Adipocyte (in vitro differentiated cells): Measurements from ENCODE around the gene ANKS3.

Experiments
- DNase-seq: peaks from one replicate; pipeline ENCODE4 v3.0.0-alpha.2; 2015; ENCODE audit warnings: low read depth
- H3K27me3 ChIP-seq: replicated peaks from 2 replicates; pipeline ENCODE4 v1.7.0; 2013; ENCODE audit warnings: mild to moderate bottlenecking, low read length, moderate library complexity; ENCODE audit not compliant: control insufficient read depth, insufficient read depth
- H3K36me3 ChIP-seq: 2 replicates; pipeline ENCODE4 v1.7.0; 2013; ENCODE audit warnings: low read length, mild to moderate bottlenecking, moderate library complexity; ENCODE audit not compliant: control insufficient read depth, insufficient read depth, severe bottlenecking
- H3K4me1 ChIP-seq: 2 replicates; pipeline ENCODE4 v1.7.0; 2013; ENCODE audit warnings: mild to moderate bottlenecking, low read length, moderate library complexity; ENCODE audit not compliant: control insufficient read depth, insufficient read depth
- H3K4me3 ChIP-seq: 2 replicates; pipeline ENCODE4 v1.7.0; 2013; ENCODE audit warnings: mild to moderate bottlenecking, low read length, moderate library complexity
- H3K9ac ChIP-seq: 2 replicates; pipeline ENCODE4 v1.7.0; 2013; ENCODE audit warnings: mild to moderate bottlenecking, low read length, moderate library complexity
- H3K9me3 ChIP-seq: 2 replicates; pipeline ENCODE4 v1.7.0; 2013; ENCODE audit warnings: mild to moderate bottlenecking, low read length, moderate library complexity; ENCODE audit not compliant: control insufficient read depth

Gene ANKS3

DNA sequence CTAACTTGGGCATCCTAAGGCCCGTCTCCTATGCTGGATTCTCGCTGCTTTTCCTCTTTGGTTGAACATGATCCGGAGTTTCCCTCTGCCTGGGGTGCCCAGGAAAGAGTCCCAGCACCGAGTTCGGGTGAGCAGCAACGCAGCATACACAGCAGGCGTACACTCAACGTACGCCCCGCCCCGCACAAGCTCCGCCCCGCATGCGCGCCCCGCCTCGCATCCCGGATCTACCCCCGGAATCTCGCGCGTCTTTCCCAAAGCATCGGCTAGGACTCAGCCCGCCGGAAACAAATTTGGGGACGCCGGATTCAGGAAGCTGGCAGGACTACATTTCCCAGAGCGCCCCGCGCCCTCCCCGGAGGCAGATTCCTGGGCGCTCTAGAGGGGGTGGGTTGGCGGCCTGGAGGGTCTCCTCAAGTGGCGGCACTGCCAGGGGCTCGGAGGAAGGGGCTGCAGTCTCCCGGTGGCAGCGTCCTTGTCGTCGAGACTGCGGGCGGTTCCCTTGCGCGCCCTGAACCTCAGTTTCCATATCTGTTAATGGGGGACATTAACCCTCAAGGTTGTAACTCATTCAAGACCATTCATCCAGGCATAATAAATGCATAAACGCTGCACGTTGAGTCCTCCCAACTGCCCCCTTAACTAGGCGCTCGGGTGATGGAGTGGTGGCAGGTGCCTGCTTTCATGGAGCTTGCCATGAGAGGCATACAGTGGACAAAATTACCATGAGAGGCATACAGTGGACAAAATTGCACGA is 34.7 kb upstream of the ANKS3 start:
- H3K27me3 ChIP-seq: no peaks in the 10 kb centered on the region
- H3K4me3 ChIP-seq: peak overlapping the region; percentile 81
- peak overlapping the region; percentile 86 for H3K9ac ChIP-seq
- peak; percentile 99 for DNase-seq
- H3K4me1 ChIP-seq: peaks cover 20% of the 10 kb centered on the region
- peaks cover 6% of the 10 kb centered on the region for H3K36me3 ChIP-seq
- no peaks in the 10 kb centered on the region for H3K9me3 ChIP-seq

DNA sequence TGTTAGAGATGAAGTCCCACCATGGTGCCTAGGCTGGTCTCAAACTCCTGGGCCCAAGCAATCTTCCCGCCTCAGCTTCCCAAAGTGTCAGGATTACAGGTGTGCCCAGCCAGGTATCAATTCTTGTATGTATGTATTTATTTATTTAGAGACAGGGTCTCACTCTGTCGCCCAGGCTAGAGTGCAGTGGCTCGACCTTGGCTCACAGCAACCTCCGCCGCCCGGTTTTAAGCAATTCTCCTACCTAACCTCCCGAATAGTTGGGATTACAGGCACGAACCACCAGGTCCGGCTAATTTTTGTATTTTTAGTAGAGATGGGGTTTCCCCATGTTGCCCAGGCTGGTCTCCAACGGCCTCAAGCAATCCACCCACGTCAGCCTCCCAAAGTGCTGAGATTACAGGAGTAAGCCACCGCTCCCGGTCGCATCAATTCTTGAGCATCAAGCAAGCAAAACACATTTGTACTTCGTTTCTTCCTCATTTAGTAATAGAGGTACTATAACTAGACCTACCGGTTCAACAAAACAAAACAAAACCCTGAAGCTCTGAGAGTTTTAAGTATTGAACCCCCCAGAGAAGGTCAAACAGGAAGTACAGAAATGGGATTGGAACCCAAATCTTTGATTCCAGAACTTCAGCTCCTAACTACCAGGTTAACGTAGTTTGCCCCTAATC is 33.9 kb upstream of the ANKS3 start:
- peak; percentile 54 for DNase-seq
- peaks cover 13% of the 10 kb centered on the region for H3K36me3 ChIP-seq
- no peaks in the 10 kb centered on the region for H3K27me3 ChIP-seq
- peak overlapping the region; percentile 81 for H3K4me3 ChIP-seq
- no peaks in the 10 kb centered on the region for H3K9me3 ChIP-seq
- H3K4me1 ChIP-seq: peaks cover 20% of the 10 kb centered on the region
- H3K9ac ChIP-seq: peak overlapping the region; percentile 86

DNA sequence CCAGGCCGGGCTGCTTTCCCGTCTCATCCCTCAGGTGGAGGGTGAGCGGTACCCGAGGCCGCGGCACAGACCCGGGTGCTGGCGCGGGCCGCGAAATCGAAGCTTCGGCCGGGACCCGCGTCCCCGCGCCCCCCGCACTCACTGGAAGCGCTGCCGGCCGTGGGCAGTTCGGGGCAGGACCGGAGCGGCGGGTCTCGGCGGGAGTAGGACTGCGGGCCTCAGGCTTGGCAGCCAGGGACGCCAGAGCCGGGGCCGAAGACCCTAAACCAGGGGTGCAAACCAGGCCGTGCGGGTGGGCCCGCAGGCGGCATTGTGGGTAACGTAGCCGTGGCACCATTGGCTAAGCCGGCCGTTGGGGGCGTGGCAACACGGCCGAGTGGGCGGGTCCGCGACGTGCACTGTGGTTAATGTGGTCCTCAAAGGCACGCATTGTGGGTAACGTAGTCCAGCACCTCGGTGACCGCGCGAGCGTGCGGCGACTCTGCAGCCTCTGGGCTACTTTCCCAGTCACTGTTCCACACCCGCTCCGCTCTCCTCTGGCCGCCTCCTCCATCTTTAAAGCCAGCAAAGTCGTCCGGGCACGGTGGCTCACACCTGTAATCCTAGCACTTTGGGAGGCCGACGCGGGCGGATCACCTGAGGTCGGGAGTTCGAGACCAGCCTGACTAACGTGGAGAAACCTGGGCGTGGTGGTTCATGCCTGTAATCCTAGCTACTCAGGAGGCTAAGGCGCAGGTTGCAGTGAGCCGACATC is 33.0 kb upstream of the ANKS3 start, which contains the start of gene ZNF500:
Gene ZNF500 (minus strand): TSS at position 288 of the 754 bp plus-strand sequence. CDS start 1,184 bp downstream, outside the sequence.
- Histone ChIP-seq H3K9me3 (no peaks in the 10 kb centered on the region), H3K4me3 (peak within 1 kb of the TSS; percentile 96), H3K4me1 (peaks cover 20% of the 10 kb centered on the region), H3K27me3 (no peaks in the 10 kb centered on the region), H3K36me3 (peaks cover 22% of the 10 kb centered on the region), H3K9ac (peak within 1 kb of the TSS; percentile 99)
- DNase-seq: peak; percentile 98

DNA sequence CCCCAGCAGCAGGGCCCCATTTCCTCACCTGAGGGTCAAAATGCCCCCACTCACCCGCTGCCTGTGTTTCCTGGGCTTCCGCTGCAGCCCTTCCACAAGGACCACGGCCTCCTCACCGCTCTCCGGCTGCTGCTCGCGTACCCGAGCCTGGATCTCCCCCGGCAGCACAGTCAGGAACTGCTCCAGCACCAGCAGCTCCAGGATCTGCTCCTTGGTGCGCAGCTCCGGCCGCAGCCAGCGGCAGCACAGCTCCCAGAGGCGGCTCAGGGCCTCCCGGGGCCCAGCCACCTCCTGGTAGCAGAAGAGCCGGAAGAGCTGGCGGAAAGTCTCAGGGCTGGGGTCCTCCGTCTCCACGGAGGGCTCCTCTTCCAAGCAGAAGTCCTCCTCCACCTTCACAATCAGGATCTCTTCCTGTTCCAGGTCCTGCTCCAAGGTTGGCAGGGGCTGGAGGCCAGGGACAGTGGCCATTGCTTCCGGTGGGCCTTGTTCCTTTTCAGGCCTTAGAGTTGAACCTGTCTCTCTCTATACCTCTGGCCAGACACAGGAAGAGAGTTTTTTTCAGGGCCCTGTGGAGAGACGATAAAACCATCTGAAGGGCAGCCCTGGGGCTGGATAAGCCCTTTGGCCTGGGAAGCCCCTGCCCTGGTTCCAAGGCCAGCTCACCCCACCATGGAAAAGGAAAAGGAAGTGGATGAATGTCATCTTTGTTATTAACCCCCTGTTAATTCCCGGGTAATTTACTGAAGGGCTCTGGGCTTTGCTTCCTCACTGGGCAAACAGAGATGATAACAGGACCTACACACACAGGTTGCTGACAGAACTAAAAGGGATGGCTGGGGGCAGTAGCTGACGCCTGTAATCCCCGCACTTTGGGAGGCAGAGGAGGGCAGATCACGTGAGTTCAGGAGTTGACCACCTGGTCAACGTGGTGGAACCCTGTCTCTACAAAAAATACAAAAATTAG is 31.7 kb upstream of the ANKS3 start:
- DNase-seq: no peak
- Histone ChIP-seq H3K4me1 (peaks cover 20% of the 10 kb centered on the region), H3K27me3 (no peaks in the 10 kb centered on the region), H3K4me3 (peak overlapping the region; percentile 96), H3K9ac (peak overlapping the region; percentile 99), H3K9me3 (no peaks in the 10 kb centered on the region), H3K36me3 (peaks cover 30% of the 10 kb centered on the region)

DNA sequence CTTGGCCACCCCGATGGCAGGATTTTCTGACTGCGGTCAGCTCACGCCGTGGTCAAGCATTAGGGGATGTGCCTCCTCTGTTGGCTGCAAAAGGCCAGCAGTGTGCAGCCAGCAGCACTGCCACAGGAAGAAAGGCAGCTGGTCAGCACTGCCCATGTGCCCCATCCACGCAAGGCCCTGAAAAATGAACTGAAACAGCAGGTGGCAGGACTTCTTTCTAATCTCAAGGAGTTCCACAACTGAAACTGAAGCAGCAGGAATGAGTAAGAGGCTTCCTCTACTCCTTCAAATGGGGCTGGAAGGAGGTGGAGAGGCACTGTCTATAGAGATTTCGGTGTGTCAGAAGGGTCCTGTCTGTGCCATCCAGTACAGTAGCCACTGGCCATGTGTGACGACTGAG is 29.7 kb upstream of the ANKS3 start:
- Histone ChIP-seq H3K4me1 (peaks cover 16% of the 10 kb centered on the region), H3K36me3 (peaks cover 50% of the 10 kb centered on the region), H3K9ac (no peak overlapping the region), H3K27me3 (no peaks in the 10 kb centered on the region), H3K4me3 (no peak overlapping the region), H3K9me3 (no peaks in the 10 kb centered on the region)
- no peak for DNase-seq

DNA sequence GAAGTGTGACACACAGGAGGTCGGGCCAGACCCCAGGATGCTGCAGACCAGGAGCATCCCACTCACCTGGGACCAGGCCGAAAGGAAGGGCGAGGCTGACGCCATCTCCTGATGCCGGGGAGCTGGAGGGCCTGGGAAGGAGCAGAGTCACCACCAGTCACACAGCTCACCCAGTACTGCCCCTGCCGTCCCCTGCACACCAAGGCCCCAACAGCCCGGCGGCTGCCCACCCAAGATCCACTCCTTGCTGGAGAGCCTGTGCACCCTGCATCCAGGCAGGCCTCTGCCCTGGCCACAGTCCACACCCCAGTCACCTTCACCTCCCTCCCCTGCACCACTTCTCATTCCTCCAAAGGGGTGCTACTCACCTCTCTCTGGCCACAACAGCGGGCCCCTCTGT is 28.1 kb upstream of the ANKS3 start:
- no peak for DNase-seq
- Histone ChIP-seq H3K4me3 (no peak overlapping the region), H3K9me3 (no peaks in the 10 kb centered on the region), H3K9ac (no peak overlapping the region), H3K36me3 (peaks cover 62% of the 10 kb centered on the region), H3K4me1 (peaks cover 12% of the 10 kb centered on the region), H3K27me3 (no peaks in the 10 kb centered on the region)

DNA sequence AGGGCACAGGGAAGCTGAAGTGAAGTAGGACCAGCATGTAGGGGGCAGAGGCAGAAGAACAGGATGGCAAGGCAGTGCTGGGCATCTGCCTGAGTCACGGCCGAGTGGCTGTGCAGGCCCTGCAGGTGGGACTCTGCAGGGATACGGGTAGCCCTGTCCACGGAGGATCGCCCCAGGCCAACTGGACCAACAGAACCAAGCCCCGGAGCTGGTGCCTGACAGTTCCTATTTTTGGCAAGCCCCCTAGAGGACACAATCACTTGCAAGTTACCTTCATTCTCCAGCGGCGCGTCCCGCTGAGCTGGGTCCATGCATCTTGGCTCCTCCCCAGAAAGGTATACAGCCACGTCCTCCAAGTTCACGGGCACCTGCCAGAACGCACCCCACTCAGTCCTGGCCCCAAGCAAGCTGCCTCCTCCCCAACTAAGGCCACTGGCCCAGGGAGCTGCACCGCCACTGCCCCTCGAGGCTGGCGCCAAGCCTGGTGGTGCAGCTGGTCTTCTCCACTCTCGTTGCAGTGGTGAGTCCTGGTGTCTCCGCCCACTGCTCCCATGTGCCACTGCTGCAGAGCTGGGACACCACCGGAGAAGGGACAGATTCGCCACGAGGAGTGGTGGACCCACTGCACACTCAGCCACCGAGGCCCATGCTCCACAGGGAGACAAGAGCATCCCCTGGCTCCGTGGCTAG is 26.3 kb upstream of the ANKS3 start:
- H3K4me3 ChIP-seq: no peak overlapping the region
- peaks cover 2% of the 10 kb centered on the region for H3K4me1 ChIP-seq
- no peak for DNase-seq
- no peaks in the 10 kb centered on the region for H3K27me3 ChIP-seq
- no peaks in the 10 kb centered on the region for H3K9me3 ChIP-seq
- H3K9ac ChIP-seq: no peak overlapping the region
- peaks cover 75% of the 10 kb centered on the region for H3K36me3 ChIP-seq

DNA sequence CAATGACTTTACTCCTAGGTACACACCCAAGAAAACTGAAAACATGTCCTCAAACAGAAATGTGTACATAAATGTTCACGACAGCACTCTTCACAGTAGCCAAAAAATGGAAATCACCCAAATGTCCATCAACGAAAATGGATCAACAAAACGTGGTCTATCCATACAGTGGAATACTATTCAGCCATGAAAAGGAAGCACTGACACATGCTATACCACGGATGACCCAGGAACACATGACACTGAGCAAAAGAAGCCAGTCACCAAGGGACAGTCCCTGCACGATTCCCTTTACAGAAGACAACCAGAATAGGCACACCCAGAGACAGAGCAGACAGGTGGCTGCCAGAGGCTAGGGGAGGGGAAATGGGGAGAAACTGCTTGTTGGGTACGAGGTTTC is 21.6 kb upstream of the ANKS3 start:
- H3K36me3 ChIP-seq: peaks cover 82% of the 10 kb centered on the region

DNA sequence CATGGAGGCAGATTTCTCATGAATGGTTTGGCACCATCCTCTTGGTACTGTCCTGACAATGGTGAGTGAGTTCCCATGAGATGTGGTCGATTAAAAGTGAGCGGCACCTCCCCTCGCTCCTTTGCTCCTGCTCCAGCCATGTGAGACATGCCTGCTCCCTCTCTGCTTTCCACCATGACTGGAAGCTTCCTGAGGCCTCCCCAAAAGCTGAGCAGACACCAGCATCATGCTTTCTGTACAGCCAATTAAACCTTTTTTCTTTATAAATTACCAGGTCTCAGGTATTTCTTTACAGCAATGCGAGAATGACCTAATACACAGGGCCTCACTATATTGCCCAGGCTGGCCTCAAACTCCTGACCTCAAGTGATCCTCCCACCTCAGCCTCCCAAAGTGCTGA is 20.8 kb upstream of the ANKS3 start:
- H3K4me3 ChIP-seq: no peak overlapping the region
- no peak overlapping the region for H3K9ac ChIP-seq
- no peaks in the 10 kb centered on the region for H3K4me1 ChIP-seq
- no peak for DNase-seq
- peaks cover 75% of the 10 kb centered on the region for H3K36me3 ChIP-seq
- H3K27me3 ChIP-seq: no peaks in the 10 kb centered on the region
- no peaks in the 10 kb centered on the region for H3K9me3 ChIP-seq

More for the DNA sequence above, 21.6 kb upstream of the ANKS3 start:
- H3K9ac ChIP-seq: no peak overlapping the region
- no peaks in the 10 kb centered on the region for H3K27me3 ChIP-seq
- H3K4me1 ChIP-seq: no peaks in the 10 kb centered on the region
- no peaks in the 10 kb centered on the region for H3K9me3 ChIP-seq
- H3K4me3 ChIP-seq: no peak overlapping the region
- DNase-seq: no peak

DNA sequence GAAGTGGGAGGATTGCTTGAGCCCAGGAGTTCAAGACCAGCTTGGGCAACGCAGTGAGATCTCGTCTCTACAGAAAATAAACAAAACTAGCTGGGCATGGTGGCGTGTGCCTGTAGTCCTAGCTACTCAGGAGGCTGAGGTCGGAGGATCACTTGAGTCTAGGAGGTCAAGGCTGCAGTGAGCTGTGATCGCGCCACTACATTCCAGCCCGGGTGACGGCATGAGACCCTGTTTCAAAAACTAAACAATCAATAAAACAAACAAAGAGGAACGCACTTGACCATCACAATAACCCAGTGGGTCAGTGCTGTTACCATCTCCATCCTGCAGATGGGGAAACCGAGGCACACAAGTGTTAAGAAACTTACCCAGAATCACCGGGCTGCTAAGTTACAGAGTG is 19.2 kb upstream of the ANKS3 start:
- no peak for DNase-seq
- Histone ChIP-seq H3K4me3 (no peak overlapping the region), H3K9me3 (no peaks in the 10 kb centered on the region), H3K9ac (no peak overlapping the region), H3K36me3 (peaks cover 59% of the 10 kb centered on the region), H3K27me3 (no peaks in the 10 kb centered on the region), H3K4me1 (no peaks in the 10 kb centered on the region)
